SK-N-SH treated with all-trans-retinoic acid at 6 μM for 48 hours (cell line): ENCODE measurements around the gene PVALB.

Experiments used
- ISL1 ChIP-seq: fragments of 250-450 bp; sonication (Bioruptor Pico); IDR thresholded peaks from 2 replicates; pipeline ENCODE4 v2.1.2; 2022; ENCODE audit warnings: mild to moderate bottlenecking, moderate library complexity
- TCF4 ChIP-seq: fragments of 250-450 bp; sonication (Bioruptor Pico); IDR thresholded peaks from 2 replicates; pipeline ENCODE4 v1.8.0; 2021; ENCODE audit warnings: mild to moderate bottlenecking, moderate library complexity, borderline replicate concordance
- ZFP3 ChIP-seq: fragments of 250-450 bp; sonication (Bioruptor Pico); IDR thresholded peaks from 2 replicates; pipeline ENCODE4 v1.5.0; 2020; ENCODE audit warnings: mild to moderate bottlenecking, moderate library complexity
- ZNF565 ChIP-seq: fragments of 450-650 bp; formaldehyde crosslinking; conservative IDR thresholded peaks from 2 replicates; pipeline ENCODE4 v1.5.0; 2020; ENCODE audit warnings: low read depth, mild to moderate bottlenecking, moderate library complexity

GRCh38 chr22:36860017-36860416 is 43.2 kb upstream of the PVALB start:
- TF ChIP-seq ZNF565 (CRISPR knock-in tag), result no peak
- no peak for TF ChIP-seq ZFP3 (CRISPR knock-in tag)
- no peak for TF ChIP-seq ISL1
- no peak for TF ChIP-seq TCF4
